H1 (cell line): ENCODE results near the gene CCDC8.

Experiments
- CTCF ChIP-seq, 3 experiments: IDR thresholded peaks; 1 replicate in 2 of 3; 2 replicates in 1 of 3; pipeline versions ENCODE4 v1.5.1 to v1.6.1; 2011; ENCODE audit warnings: low read length in 3 of 3, mild to moderate bottlenecking in 3 of 3, inconsistent platforms in 2 of 3, low read depth in 1 of 3, moderate library complexity in 1 of 3; ENCODE audit not compliant: insufficient read depth in 1 of 3; ENCODE audit errors: control extremely low read depth in 1 of 3
- EP300 ChIP-seq, 2 experiments: IDR thresholded peaks; 1 replicate in 1 of 2; 2 replicates in 1 of 2; pipeline ENCODE4 v1.6.1; 2011 to 2012; ENCODE audit warnings: low read depth in 2 of 2, low read length in 2 of 2, mild to moderate bottlenecking in 2 of 2, borderline replicate concordance in 1 of 2, inconsistent platforms in 1 of 2, moderate library complexity in 1 of 2
- GABPA ChIP-seq: IDR thresholded peaks from 2 replicates; pipeline ENCODE4 v1.6.1; 2011; ENCODE audit warnings: mild to moderate bottlenecking, low read length, moderate library complexity, borderline replicate concordance; ENCODE audit not compliant: insufficient read depth
- MAX ChIP-seq: IDR thresholded peaks from 2 replicates; pipeline ENCODE4 v1.6.1; 2012; ENCODE audit warnings: inconsistent platforms
- NRF1 ChIP-seq: IDR thresholded peaks from 2 replicates; pipeline ENCODE4 v1.6.1; 2011; ENCODE audit warnings: mild to moderate bottlenecking, low read depth, low read length, improper control_type of control experiment
- POLR2A ChIP-seq, 2 experiments: IDR thresholded peaks; 1 replicate in 1 of 2; 2 replicates in 1 of 2; pipeline ENCODE4 v1.6.1; 2011; ENCODE audit warnings: low read depth in 2 of 2, low read length in 2 of 2, mild to moderate bottlenecking in 2 of 2; ENCODE audit errors: control extremely low read depth in 1 of 2
- RAD21 ChIP-seq, 2 experiments: IDR thresholded peaks in 1 of 2; conservative IDR thresholded peaks in 1 of 2; 2 replicates each; pipeline ENCODE4 v1.6.1; 2011; ENCODE audit warnings: low read depth in 2 of 2, low read length in 2 of 2, improper control_type of control experiment in 1 of 2, inconsistent platforms in 1 of 2, mild to moderate bottlenecking in 1 of 2, moderate library complexity in 1 of 2
- RFX5 ChIP-seq: IDR thresholded peaks from 2 replicates; pipeline ENCODE4 v1.6.1; 2011; ENCODE audit warnings: low read depth, low read length, improper control_type of control experiment, borderline replicate concordance
- SP1 ChIP-seq: IDR thresholded peaks from 2 replicates; pipeline ENCODE4 v1.6.1; 2011; ENCODE audit warnings: low read depth, low read length
- SP2 ChIP-seq: IDR thresholded peaks from 2 replicates; pipeline ENCODE4 v1.6.1; 2012; ENCODE audit warnings: mild to moderate bottlenecking, low read length, inconsistent platforms
- TAF7 ChIP-seq: optimal IDR thresholded peaks from 2 replicates; pipeline ENCODE3; 2011; ENCODE audit warnings: low read depth, mild to moderate bottlenecking, inconsistent platforms, low read length, moderate library complexity, borderline replicate concordance
- YY1 ChIP-seq: IDR thresholded peaks from 2 replicates; pipeline ENCODE4 v1.6.1; 2011; ENCODE audit warnings: low read depth, mild to moderate bottlenecking, low read length

- TF ChIP-seq TAF7, result no peak
- TF ChIP-seq CTCF (IDR thresholded peaks at IDR 0.05; ENCODE audit: control extremely low read depth in 1 of 3, insufficient read depth in 1 of 3, low read depth in 1 of 3, low read length in 3 of 3), result no peak
- TF ChIP-seq EP300 (IDR thresholded peaks at IDR 0.05; ENCODE audit: borderline replicate concordance in 1 of 2, low read depth in 2 of 2, low read length in 2 of 2), result no peak
- TF ChIP-seq RAD21 (IDR thresholded peaks at IDR 0.05 in 1 of 2, conservative IDR thresholded peaks at IDR 0.05 in 1 of 2; ENCODE audit: low read depth in 2 of 2, low read length in 2 of 2), result no peak
- no peak for TF ChIP-seq GABPA
- no peak for TF ChIP-seq POLR2A (IDR thresholded peaks at IDR 0.05; ENCODE audit: control extremely low read depth in 1 of 2, low read depth in 2 of 2, low read length in 2 of 2)
- TF ChIP-seq NRF1, result no peak
- no peak for TF ChIP-seq MAX
- TF ChIP-seq SP1, result no peak
- TF ChIP-seq SP2, result no peak
- no peak for TF ChIP-seq YY1
- TF ChIP-seq RFX5, result no peak
Measured at GRCh38 chr19:46361915-46362314, 51.4 kb downstream of the CCDC8 start.
